K562 (cell line): Measurements from ENCODE around the gene PDE2A. TPM values are rescaled to one million over a fixed set of nuclear protein-coding genes. Genes with fewer than 3 reads are reported as not detected.

ENCODE experiments used
- ATF1 ChIP-seq, 2 experiments: fragments of 450-650 bp in 1 of 2; IDR thresholded peaks; 2 replicates each; pipeline ENCODE4 v1.6.1; 2016; ENCODE audit warnings: missing compliant biosample characterization in 1 of 2, missing genetic modification characterization in 1 of 2
- BRF2 ChIP-seq: IDR thresholded peaks from 3 replicates; pipeline ENCODE4 v1.6.1; 2011; ENCODE audit warnings: borderline replicate concordance, mild to moderate bottlenecking; ENCODE audit not compliant: insufficient read length, insufficient read depth
- ETS2 ChIP-seq: IDR thresholded peaks from 2 replicates; pipeline ENCODE4 v1.6.1; 2016; ENCODE audit warnings: borderline replicate concordance, missing genetic modification characterization, mild to moderate bottlenecking, moderate library complexity, missing compliant biosample characterization; ENCODE audit not compliant: poor library complexity, severe bottlenecking
- FOXM1 ChIP-seq, 2 experiments: fragments of 450-650 bp in 1 of 2; sonication (generic) in 1 of 2; formaldehyde crosslinking in 1 of 2; IDR thresholded peaks; 2 replicates each; pipeline versions ENCODE4 v1.6.1 to v1.9.0; 2017 to 2022; ENCODE audit warnings: low read depth in 2 of 2, mild to moderate bottlenecking in 2 of 2, missing genetic modification reagents in 1 of 2, moderate library complexity in 1 of 2
- HMGN3 ChIP-seq: IDR thresholded peaks from 2 replicates; pipeline ENCODE4 v1.6.1; 2011; ENCODE audit warnings: borderline replicate concordance, low read depth, mild to moderate bottlenecking, mixed read lengths, low read length; ENCODE audit not compliant: insufficient read length; ENCODE audit errors: extremely low read depth
- MEF2D ChIP-seq: conservative IDR thresholded peaks from 2 replicates; pipeline ENCODE4 v1.6.1; 2016; ENCODE audit warnings: low read depth, missing genetic modification characterization, missing compliant biosample characterization
- MIER1 ChIP-seq: fragments of 450-650 bp; IDR thresholded peaks from 2 replicates; pipeline ENCODE4 v1.6.1; 2016; ENCODE audit warnings: antibody characterized with exemption, mild to moderate bottlenecking, low read depth
- POLR3A ChIP-seq: IDR thresholded peaks from 2 replicates; pipeline ENCODE4 v1.6.1; 2011; ENCODE audit warnings: borderline replicate concordance, mild to moderate bottlenecking, moderate library complexity; ENCODE audit not compliant: insufficient read length, insufficient read depth; ENCODE audit errors: extremely low read depth
- POU5F1 ChIP-seq: fragments of 150-350 bp; IDR thresholded peaks from 2 replicates; pipeline ENCODE4 v1.6.1; 2014; ENCODE audit warnings: borderline replicate concordance, low read length, low read depth, mild to moderate bottlenecking; ENCODE audit not compliant: partially characterized antibody
- SMARCA4 ChIP-seq: fragments of 450-650 bp; IDR thresholded peaks from 2 replicates; pipeline ENCODE4 v1.6.1; 2016
- TEAD1 ChIP-seq, 2 experiments: fragments of 450-650 bp in 1 of 2; sonication (generic) in 1 of 2; formaldehyde crosslinking; IDR thresholded peaks; 2 replicates each; pipeline versions ENCODE4 v1.4.0 to v1.8.0; 2020 to 2022; ENCODE audit warnings: mild to moderate bottlenecking in 2 of 2, missing genetic modification reagents in 1 of 2
- polyA plus RNA-seq, 8 experiments: library from polyadenylated mRNA; depleted of rRNA in 4 of 8; stranded (reverse) in 5 of 8; unstranded in 3 of 8; fragments of >200 nt; fragmentation: Nextera tagmentation in 2 of 8; fragmentation: Illumina TruSeq in 1 of 8; extraction: Ambion mirVana in 2 of 8; extraction: Trizol in 1 of 8; gene quantifications; 2 replicates each; pipeline versions ENCODE4 v1.2.1 to v1.2.3, GENCODE V29; 2011 to 2014; ENCODE audit warnings: inconsistent platforms in 1 of 8, missing spikeins in 1 of 8
- total RNA-seq, 7 experiments: library from RNA; depleted of rRNA in 6 of 7; stranded (reverse); fragments of >200 nt in 6 of 7; fragmentation: Illumina TruSeq in 2 of 7; extraction: Trizol in 2 of 7; gene quantifications; 2 replicates each; pipeline versions ENCODE4 v1.2.1 to v1.2.3, GENCODE V29; 2011 to 2021; ENCODE audit warnings: low replicate concordance in 1 of 7
- TF ChIP-seq, protein P1 (sequence below), 2 experiments: fragments of 450-650 bp; formaldehyde crosslinking in 1 of 2; IDR thresholded peaks; 2 replicates each; pipeline versions ENCODE4 v1.4.0 to v1.6.1; 2014 to 2020; ENCODE audit warnings: mild to moderate bottlenecking in 2 of 2, borderline replicate concordance in 1 of 2, low read depth in 1 of 2
- TF ChIP-seq, protein P2 (sequence below): fragments of 250-450 bp; sonication (Bioruptor Pico); IDR thresholded peaks from 2 replicates; pipeline ENCODE4 v1.4.0; 2020; ENCODE audit warnings: mild to moderate bottlenecking

PDE2A gene
- total and polyA plus RNA-seq, 9 of the 15 experiments (the other 6 are each of a cell fraction or from before 2014, with no cell fraction given): 0.07 to 15.2 (median 1.6) TPM; not detected in 1

DNA sequence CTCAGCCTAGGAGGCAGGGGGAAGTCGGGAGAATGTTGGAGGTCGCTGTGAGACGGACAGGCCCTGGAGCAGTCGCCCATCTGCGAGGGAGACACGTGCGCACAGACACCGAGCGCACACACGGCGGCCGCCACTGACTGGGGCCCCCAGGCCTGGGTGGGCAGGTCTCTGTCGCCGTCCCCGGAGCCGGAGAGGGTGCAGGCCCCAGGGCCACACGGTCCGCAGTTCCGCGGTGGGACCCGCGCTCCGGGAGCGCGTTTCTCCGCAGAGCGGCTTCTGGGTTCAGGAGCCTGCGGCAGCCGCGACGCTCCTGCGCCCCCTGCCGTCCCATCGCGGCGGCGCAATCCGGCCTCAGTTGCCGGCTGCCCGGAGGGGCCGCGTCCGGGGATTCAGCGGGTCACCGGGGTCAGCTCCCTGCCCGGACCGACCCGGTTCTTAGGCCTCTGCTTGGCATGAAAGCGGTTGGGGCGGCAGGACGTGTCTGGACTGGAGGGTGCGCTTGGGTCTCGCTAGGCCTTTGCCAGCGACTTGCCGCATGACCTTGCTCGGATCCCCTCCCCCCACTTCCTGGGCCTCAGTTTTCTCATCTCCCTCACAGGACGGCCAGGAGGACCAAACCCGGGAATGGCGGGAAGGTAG is 31.2 kb downstream of the PDE2A start (continued):
- TF ChIP-seq TEAD1 (CRISPR knock-in tag; IDR thresholded peaks at IDR 0.05): peak in 1 of 2 experiments; percentile 22; a peak in 1 of 4 replicates
- TF ChIP-seq SMARCA4: no peak
- TF ChIP-seq POLR3A: no peak
- no peak for TF ChIP-seq ATF1 (CRISPR knock-in tag; IDR thresholded peaks at IDR 0.05)
- TF ChIP-seq ATF1 (tag; IDR thresholded peaks at IDR 0.05): no peak
- TF ChIP-seq HMGN3: peak; percentile 48
- no peak for TF ChIP-seq BRF2
- no peak for TF ChIP-seq ETS2 (tag)
- TF ChIP-seq, protein P1, sequence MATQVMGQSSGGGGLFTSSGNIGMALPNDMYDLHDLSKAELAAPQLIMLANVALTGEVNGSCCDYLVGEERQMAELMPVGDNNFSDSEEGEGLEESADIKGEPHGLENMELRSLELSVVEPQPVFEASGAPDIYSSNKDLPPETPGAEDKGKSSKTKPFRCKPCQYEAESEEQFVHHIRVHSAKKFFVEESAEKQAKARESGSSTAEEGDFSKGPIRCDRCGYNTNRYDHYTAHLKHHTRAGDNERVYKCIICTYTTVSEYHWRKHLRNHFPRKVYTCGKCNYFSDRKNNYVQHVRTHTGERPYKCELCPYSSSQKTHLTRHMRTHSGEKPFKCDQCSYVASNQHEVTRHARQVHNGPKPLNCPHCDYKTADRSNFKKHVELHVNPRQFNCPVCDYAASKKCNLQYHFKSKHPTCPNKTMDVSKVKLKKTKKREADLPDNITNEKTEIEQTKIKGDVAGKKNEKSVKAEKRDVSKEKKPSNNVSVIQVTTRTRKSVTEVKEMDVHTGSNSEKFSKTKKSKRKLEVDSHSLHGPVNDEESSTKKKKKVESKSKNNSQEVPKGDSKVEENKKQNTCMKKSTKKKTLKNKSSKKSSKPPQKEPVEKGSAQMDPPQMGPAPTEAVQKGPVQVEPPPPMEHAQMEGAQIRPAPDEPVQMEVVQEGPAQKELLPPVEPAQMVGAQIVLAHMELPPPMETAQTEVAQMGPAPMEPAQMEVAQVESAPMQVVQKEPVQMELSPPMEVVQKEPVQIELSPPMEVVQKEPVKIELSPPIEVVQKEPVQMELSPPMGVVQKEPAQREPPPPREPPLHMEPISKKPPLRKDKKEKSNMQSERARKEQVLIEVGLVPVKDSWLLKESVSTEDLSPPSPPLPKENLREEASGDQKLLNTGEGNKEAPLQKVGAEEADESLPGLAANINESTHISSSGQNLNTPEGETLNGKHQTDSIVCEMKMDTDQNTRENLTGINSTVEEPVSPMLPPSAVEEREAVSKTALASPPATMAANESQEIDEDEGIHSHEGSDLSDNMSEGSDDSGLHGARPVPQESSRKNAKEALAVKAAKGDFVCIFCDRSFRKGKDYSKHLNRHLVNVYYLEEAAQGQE (IDR thresholded peaks at IDR 0.05; ENCODE audit: borderline replicate concordance): peak; percentile 87
- TF ChIP-seq, protein P1 (CRISPR knock-in tag; IDR thresholded peaks at IDR 0.05; ENCODE audit: low read depth): no peak
- no peak for TF ChIP-seq POU5F1
- TF ChIP-seq, protein P2, sequence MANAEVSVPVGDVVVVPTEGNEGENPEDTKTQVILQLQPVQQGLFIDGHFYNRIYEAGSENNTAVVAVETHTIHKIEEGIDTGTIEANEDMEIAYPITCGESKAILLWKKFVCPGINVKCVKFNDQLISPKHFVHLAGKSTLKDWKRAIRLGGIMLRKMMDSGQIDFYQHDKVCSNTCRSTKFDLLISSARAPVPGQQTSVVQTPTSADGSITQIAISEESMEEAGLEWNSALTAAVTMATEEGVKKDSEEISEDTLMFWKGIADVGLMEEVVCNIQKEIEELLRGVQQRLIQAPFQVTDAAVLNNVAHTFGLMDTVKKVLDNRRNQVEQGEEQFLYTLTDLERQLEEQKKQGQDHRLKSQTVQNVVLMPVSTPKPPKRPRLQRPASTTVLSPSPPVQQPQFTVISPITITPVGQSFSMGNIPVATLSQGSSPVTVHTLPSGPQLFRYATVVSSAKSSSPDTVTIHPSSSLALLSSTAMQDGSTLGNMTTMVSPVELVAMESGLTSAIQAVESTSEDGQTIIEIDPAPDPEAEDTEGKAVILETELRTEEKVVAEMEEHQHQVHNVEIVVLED (CRISPR knock-in tag): no peak
- TF ChIP-seq MEF2D (tag): no peak
- TF ChIP-seq MIER1: no peak
- TF ChIP-seq FOXM1 (IDR thresholded peaks at IDR 0.05; ENCODE audit: low read depth): no peak
- TF ChIP-seq FOXM1 (CRISPR knock-in tag; IDR thresholded peaks at IDR 0.05; ENCODE audit: low read depth): no peak
